WTC11 (cell line): ENCODE data around the gene PMIS2. TPM values are rescaled to one million over a fixed set of nuclear protein-coding genes. Genes with fewer than 3 reads are reported as not detected.

ENCODE experiments used
- ATAC-seq: fragments of 200-7000 bp; cut with Tn5 transposase; 2 replicates; pipeline ENCODE4 v1.10.0; 2021; ENCODE audit warnings: mild to moderate bottlenecking, moderate library complexity
- CTCF ChIA-PET: fragments of 300-600 bp; sonication (Branson Sonifier 250); formaldehyde crosslinking; loops from one replicate; lab custom pipeline; 2021; ENCODE audit warnings: antibody characterized with exemption; lab: Charles Lee
- POLR2A ChIA-PET: fragments of 350-600 bp; sonication (Branson Sonifier 250); formaldehyde crosslinking; loops from one replicate; lab custom pipeline; 2021; ENCODE audit warnings: antibody characterized with exemption; lab: Charles Lee
- DNase-seq: peaks from one replicate; pipeline ENCODE4 v3.0.0; 2021; ENCODE audit warnings: low spot score
- H3K27ac Mint-ChIP-seq: 2 replicates; pipeline ENCODE4 v1.8.0; 2021; ENCODE audit warnings: mixed read lengths
- H3K27me3 Mint-ChIP-seq: 2 replicates; pipeline ENCODE4 v1.8.0; 2021; ENCODE audit warnings: low read depth, mild to moderate bottlenecking, moderate library complexity, mixed read lengths
- H3K36me3 Mint-ChIP-seq: 2 replicates; pipeline ENCODE4 v1.8.0; 2021; ENCODE audit warnings: mixed read lengths
- H3K4me1 Mint-ChIP-seq: 2 replicates; pipeline ENCODE4 v1.8.0; 2022; ENCODE audit warnings: mixed read lengths
- H3K4me3 Mint-ChIP-seq: 2 replicates; pipeline ENCODE4 v1.8.0; 2021; ENCODE audit warnings: mild to moderate bottlenecking, moderate library complexity, mixed read lengths
- H3K9me3 Mint-ChIP-seq: 2 replicates; pipeline ENCODE4 v1.8.0; 2021; ENCODE audit warnings: mixed read lengths
- ARID4B ChIP-seq: sonication (generic); formaldehyde crosslinking; IDR thresholded peaks from 2 replicates; pipeline ENCODE4 v1.8.0; 2023; ENCODE audit warnings: missing genetic modification reagents, mild to moderate bottlenecking, borderline replicate concordance
- ATF1 ChIP-seq: sonication (generic); formaldehyde crosslinking; IDR thresholded peaks from 2 replicates; pipeline ENCODE4 v1.8.1; 2023; ENCODE audit warnings: mild to moderate bottlenecking, moderate library complexity, missing genetic modification reagents
- ATF2 ChIP-seq: sonication (generic); formaldehyde crosslinking; IDR thresholded peaks from 2 replicates; pipeline ENCODE4 v1.8.1; 2022; ENCODE audit warnings: low read depth, missing genetic modification reagents, borderline replicate concordance
- CREM ChIP-seq: sonication (generic); formaldehyde crosslinking; IDR thresholded peaks from 2 replicates; pipeline ENCODE4 v1.8.1; 2022; ENCODE audit warnings: mild to moderate bottlenecking, missing genetic modification reagents, moderate library complexity
- E2F1 ChIP-seq: sonication (generic); formaldehyde crosslinking; IDR thresholded peaks from 2 replicates; pipeline ENCODE4 v1.8.0; 2022; ENCODE audit warnings: mild to moderate bottlenecking, missing genetic modification reagents
- E2F4 ChIP-seq: sonication (generic); formaldehyde crosslinking; IDR thresholded peaks from 2 replicates; pipeline ENCODE4 v1.8.1; 2022; ENCODE audit warnings: low read depth, mild to moderate bottlenecking, moderate library complexity, missing genetic modification reagents, borderline replicate concordance
- FOXK1 ChIP-seq: sonication (generic); formaldehyde crosslinking; IDR thresholded peaks from 2 replicates; pipeline ENCODE4 v1.8.0; 2022; ENCODE audit warnings: mild to moderate bottlenecking, moderate library complexity, missing genetic modification reagents
- GRHL2 ChIP-seq: fragments of 250-450 bp; sonication (Bioruptor Pico); IDR thresholded peaks from 2 replicates; pipeline ENCODE4 v1.8.0; 2022; ENCODE audit warnings: mild to moderate bottlenecking, moderate library complexity; ENCODE audit not compliant: insufficient replicate concordance, severe bottlenecking
- MXD4 ChIP-seq: fragments of 250-450 bp; sonication (Bioruptor Pico); IDR thresholded peaks from 2 replicates; pipeline ENCODE4 v1.8.0; 2021; ENCODE audit warnings: mild to moderate bottlenecking, moderate library complexity, borderline replicate concordance
- TCF7 ChIP-seq: sonication (generic); formaldehyde crosslinking; IDR thresholded peaks from 2 replicates; pipeline ENCODE4 v1.8.0; 2022; ENCODE audit warnings: mild to moderate bottlenecking, low read depth, missing genetic modification reagents, moderate library complexity
- TEAD4 ChIP-seq: sonication (generic); formaldehyde crosslinking; IDR thresholded peaks from 2 replicates; pipeline ENCODE4 v1.8.0; 2022; ENCODE audit warnings: mild to moderate bottlenecking, missing genetic modification reagents
- USF2 ChIP-seq: sonication (generic); formaldehyde crosslinking; IDR thresholded peaks from 2 replicates; pipeline ENCODE4 v1.8.1; 2023; ENCODE audit warnings: mild to moderate bottlenecking, missing genetic modification reagents, moderate library complexity
- ZNF281 ChIP-seq: sonication (generic); formaldehyde crosslinking; IDR thresholded peaks from 2 replicates; pipeline ENCODE4 v1.8.0; 2023; ENCODE audit warnings: mild to moderate bottlenecking, missing genetic modification reagents
- total RNA-seq: library from RNA; stranded (reverse); gene quantifications from 3 replicates; pipeline ENCODE4 v1.2.3, GENCODE V29; 2021
- TF ChIP-seq, protein P1 (sequence below): sonication (generic); formaldehyde crosslinking; IDR thresholded peaks from 2 replicates; pipeline ENCODE4 v1.8.1; 2023; ENCODE audit warnings: mild to moderate bottlenecking, moderate library complexity, missing genetic modification reagents
- TF ChIP-seq, protein P2 (sequence below): sonication (generic); formaldehyde crosslinking; conservative IDR thresholded peaks from 2 replicates; pipeline ENCODE4 v1.8.1; 2022; ENCODE audit warnings: mild to moderate bottlenecking, missing genetic modification reagents
- TF ChIP-seq, protein P3 (sequence below): fragments of 250-450 bp; sonication (Bioruptor Pico); IDR thresholded peaks from 2 replicates; pipeline ENCODE4 v1.8.0; 2021; ENCODE audit warnings: mild to moderate bottlenecking

Gene PMIS2
- total RNA-seq, 1 experiment from 2014 or later: not detected

DNA sequence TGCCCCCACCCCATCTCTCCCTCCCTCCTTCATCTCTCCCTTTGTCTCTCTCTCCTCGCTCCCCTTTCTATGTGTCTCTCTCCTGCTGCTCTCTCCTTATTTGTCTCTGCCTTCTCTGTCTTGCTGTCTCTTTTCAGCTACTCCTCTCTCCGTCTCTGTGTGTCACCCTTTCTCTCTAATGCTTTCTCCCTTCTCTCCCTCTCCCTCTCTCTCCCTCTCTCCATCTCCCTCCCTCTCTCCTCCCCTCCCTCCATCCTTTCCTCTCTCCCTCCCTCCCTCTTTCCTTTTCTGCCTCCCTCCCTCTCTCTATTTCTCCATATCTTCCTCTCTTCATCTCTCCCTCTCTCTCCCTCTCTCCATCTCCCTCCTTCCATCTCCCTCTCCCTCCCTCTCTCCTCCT is 23.2 kb upstream of the PMIS2 start (continued):
- no peak for TF ChIP-seq MXD4 (CRISPR knock-in tag)
- TF ChIP-seq ZNF281 (CRISPR knock-in tag): no peak

DNA sequence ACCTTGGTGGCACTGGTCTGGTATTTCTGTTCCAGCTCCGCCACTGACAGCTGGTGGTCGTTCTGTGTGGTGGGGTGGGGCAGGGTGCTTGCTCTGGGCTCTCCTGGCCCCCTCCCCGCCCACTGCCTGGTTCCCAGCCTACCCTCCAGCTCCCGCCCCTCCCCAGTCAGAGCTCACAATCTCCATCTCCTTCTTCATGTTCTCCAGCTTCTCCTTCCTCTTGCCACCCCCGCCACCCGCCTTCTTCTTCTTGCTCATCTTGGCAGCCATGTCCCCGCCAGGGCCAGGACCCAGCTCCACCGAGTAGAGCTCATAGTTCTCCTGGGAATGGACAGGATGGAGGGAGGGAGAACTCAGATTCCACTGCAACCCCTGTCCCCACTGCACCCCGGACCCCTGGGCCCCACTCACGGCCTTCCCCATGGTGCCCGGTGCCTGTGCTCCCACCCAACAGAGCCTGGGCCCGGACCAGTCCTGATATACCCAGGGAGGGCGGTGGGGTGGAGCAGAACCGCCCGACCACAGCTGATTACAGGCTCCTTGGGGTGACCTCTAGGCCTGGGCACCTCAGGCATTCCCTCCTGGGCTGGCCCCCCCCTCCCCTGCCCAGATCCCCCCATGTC is 22.7 kb upstream of the PMIS2 start, which contains the start of gene ATP4A:
TSS of gene ATP4A (minus strand) at position 452 of the 623 bp plus-strand sequence. CDS start at position 423, 29 bp downstream.
- CTCF ChIA-PET: interaction anchor here (0.6 to 1.6 kb wide), 6 partner anchors 38 to 422 kb away, joined by 3 to 5 read pairs (median 3); partner anchors contain the start of gene COX6B1
- Mint-ChIP-seq H3K27me3 (peaks cover 42% of the 10 kb centered on the region), H3K36me3 (no peaks in the 10 kb centered on the region), H3K27ac (no peak within 1 kb of the TSS), H3K4me1 (peaks cover 3% of the 10 kb centered on the region; the same call in 1 of the 2 replicates), H3K4me3 (no peak within 1 kb of the TSS), H3K9me3 (no peaks in the 10 kb centered on the region)
- DNase-seq: no peak
- POLR2A ChIA-PET: no interaction called here
- no peak for ATAC-seq
- TF ChIP-seq USF2 (CRISPR knock-in tag) (no peak), ATF1 (CRISPR knock-in tag) (no peak), FOXK1 (CRISPR knock-in tag) (no peak), ARID4B (no peak), TCF7 (no peak), GRHL2 (CRISPR knock-in tag) (no peak), ATF2 (no peak), E2F1 (CRISPR knock-in tag) (no peak), CREM (CRISPR knock-in tag) (no peak), TEAD4 (CRISPR knock-in tag) (no peak), E2F4 (CRISPR knock-in tag) (no peak)
- TF ChIP-seq, protein P1, sequence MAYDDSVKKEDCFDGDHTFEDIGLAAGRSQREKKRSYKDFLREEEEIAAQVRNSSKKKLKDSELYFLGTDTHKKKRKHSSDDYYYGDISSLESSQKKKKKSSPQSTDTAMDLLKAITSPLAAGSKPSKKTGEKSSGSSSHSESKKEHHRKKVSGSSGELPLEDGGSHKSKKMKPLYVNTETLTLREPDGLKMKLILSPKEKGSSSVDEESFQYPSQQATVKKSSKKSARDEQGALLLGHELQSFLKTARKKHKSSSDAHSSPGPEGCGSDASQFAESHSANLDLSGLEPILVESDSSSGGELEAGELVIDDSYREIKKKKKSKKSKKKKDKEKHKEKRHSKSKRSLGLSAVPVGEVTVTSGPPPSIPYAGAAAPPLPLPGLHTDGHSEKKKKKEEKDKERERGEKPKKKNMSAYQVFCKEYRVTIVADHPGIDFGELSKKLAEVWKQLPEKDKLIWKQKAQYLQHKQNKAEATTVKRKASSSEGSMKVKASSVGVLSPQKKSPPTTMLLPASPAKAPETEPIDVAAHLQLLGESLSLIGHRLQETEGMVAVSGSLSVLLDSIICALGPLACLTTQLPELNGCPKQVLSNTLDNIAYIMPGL: no peak
- TF ChIP-seq, protein P2, sequence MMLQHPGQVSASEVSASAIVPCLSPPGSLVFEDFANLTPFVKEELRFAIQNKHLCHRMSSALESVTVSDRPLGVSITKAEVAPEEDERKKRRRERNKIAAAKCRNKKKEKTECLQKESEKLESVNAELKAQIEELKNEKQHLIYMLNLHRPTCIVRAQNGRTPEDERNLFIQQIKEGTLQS (CRISPR knock-in tag): no peak
- TF ChIP-seq, protein P3, sequence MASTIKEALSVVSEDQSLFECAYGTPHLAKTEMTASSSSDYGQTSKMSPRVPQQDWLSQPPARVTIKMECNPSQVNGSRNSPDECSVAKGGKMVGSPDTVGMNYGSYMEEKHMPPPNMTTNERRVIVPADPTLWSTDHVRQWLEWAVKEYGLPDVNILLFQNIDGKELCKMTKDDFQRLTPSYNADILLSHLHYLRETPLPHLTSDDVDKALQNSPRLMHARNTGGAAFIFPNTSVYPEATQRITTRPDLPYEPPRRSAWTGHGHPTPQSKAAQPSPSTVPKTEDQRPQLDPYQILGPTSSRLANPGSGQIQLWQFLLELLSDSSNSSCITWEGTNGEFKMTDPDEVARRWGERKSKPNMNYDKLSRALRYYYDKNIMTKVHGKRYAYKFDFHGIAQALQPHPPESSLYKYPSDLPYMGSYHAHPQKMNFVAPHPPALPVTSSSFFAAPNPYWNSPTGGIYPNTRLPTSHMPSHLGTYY (CRISPR knock-in tag): no peak
